HepG2 (cell line): ENCODE data around the gene TPGS1. TPM values are rescaled to one million over a fixed set of nuclear protein-coding genes. Genes with fewer than 3 reads are reported as not detected.

ENCODE experiments used
- ATAC-seq: fragments of 200-7000 bp; cut with Tn5 transposase; 3 replicates; pipeline ENCODE4 v1.9.1; 2020; ENCODE audit warnings: mild to moderate bottlenecking, moderate library complexity
- BruUV-seq: library from RNA; stranded (reverse); fragments of 400-500 nt; replicated peaks from 2 replicates; lab custom pipeline; 2021; lab: Mats Ljungman, UMichigan
- CTCF ChIA-PET: fragments of 300-600 bp; formaldehyde crosslinking; extraction: SDS; loops from one replicate; lab custom pipeline; 2021; ENCODE audit warnings: low total read pairs, inconsistent platforms, low intra/inter-chr PET ratio; lab: Yijun Ruan, JAX
- POLR2A ChIA-PET: fragments of 350-600 bp; sonication (Branson Sonifier 250); formaldehyde crosslinking; loops from one replicate; lab custom pipeline; 2020; ENCODE audit warnings: antibody characterized with exemption, inconsistent platforms; lab: Yijun Ruan, JAX
- DNase-seq: peaks from one replicate; pipeline ENCODE4 v3.0.0-alpha.2; 2015; ENCODE audit warnings: low spot score
- FAIRE-seq: peaks from 3 replicates; lab custom pipeline; 2011; peaks lifted over from hg19 to GRCh38; lab: Jason Lieb, UNC
- H2AFZ ChIP-seq: one replicate; pipeline ENCODE4 v1.6.1; 2011; ENCODE audit warnings: low read length, inconsistent platforms
- H3K27ac ChIP-seq: fragments of 300-600 bp; 3 replicates; pipeline ENCODE4 v1.8.0; 2011; ENCODE audit warnings: mixed run types, mild to moderate bottlenecking, mixed read lengths, low read length, inconsistent platforms; ENCODE audit not compliant: insufficient read depth; ENCODE audit errors: extremely low read length
- H3K27me3 ChIP-seq, 2 experiments: fragments of 200-600 bp in 1 of 2; 2 replicates in 1 of 2; 3 replicates in 1 of 2; pipeline versions ENCODE4 v1.6.0 to v1.8.0; 2011; ENCODE audit warnings: low read length in 2 of 2, mild to moderate bottlenecking in 2 of 2, moderate library complexity in 2 of 2, inconsistent platforms in 1 of 2; ENCODE audit not compliant: insufficient read depth in 2 of 2, control insufficient read depth in 1 of 2
- H3K36me3 ChIP-seq, 2 experiments: fragments of 200-600 bp in 1 of 2; replicated peaks in 1 of 2; 2 replicates in 1 of 2; 3 replicates in 1 of 2; pipeline versions ENCODE4 v1.5.1 to v1.8.0; 2011; ENCODE audit warnings: low read length in 2 of 2, inconsistent platforms in 1 of 2; ENCODE audit not compliant: insufficient read depth in 2 of 2, control insufficient read depth in 1 of 2
- H3K4me1 ChIP-seq: 2 replicates; pipeline ENCODE4 v1.5.1; 2012; ENCODE audit warnings: low read length, inconsistent platforms; ENCODE audit not compliant: insufficient read depth
- H3K4me2 ChIP-seq: 2 replicates; pipeline ENCODE4 v1.6.0; 2011; ENCODE audit warnings: low read depth, low read length, inconsistent platforms
- H3K4me3 ChIP-seq, 3 experiments: fragments of 200-600 bp in 1 of 3; sonication (generic), shearing (Covaris generic) in 1 of 3; replicated peaks in 1 of 3; 2 replicates each; pipeline ENCODE4 v1.5.1; 2011 to 2016; ENCODE audit warnings: low read length in 3 of 3, inconsistent platforms in 2 of 3, low read depth in 2 of 3, mild to moderate bottlenecking in 2 of 3, control low read depth in 1 of 3, mixed read lengths in 1 of 3; ENCODE audit not compliant: insufficient read depth in 1 of 3
- H3K79me2 ChIP-seq: one replicate; pipeline ENCODE4 v1.6.1; 2011; ENCODE audit warnings: low read length, inconsistent platforms; ENCODE audit not compliant: insufficient read depth
- H3K9ac ChIP-seq: 2 replicates; pipeline ENCODE4 v1.6.0; 2011; ENCODE audit warnings: mild to moderate bottlenecking, low read depth, low read length, inconsistent platforms; ENCODE audit not compliant: insufficient read depth
- H3K9me3 ChIP-seq: 2 replicates; pipeline ENCODE4 v1.5.1; 2012; ENCODE audit warnings: mild to moderate bottlenecking, low read length
- H4K20me1 ChIP-seq: 2 replicates; pipeline ENCODE4 v1.6.0; 2011; ENCODE audit warnings: inconsistent platforms, mild to moderate bottlenecking, low read length, moderate library complexity; ENCODE audit not compliant: insufficient read depth
- ATF1 ChIP-seq: IDR thresholded peaks from 2 replicates; pipeline ENCODE4 v1.6.1; 2016; ENCODE audit warnings: mild to moderate bottlenecking, control low read depth
- ETV5 ChIP-seq: IDR thresholded peaks from 2 replicates; pipeline ENCODE4 v1.6.1; 2018; ENCODE audit warnings: missing biosample characterization, missing genetic modification reagents, inconsistent platforms, borderline replicate concordance
- PRPF4 ChIP-seq: fragments of 200-400 bp; formaldehyde crosslinking; IDR thresholded peaks from 2 replicates; pipeline ENCODE4 v1.6.1; 2016; ENCODE audit warnings: low read length, low read depth; ENCODE audit not compliant: poor library complexity, severe bottlenecking
- WGBS: methylation state at CpG from one replicate; pipeline ENCODE4 v1.1.6; 2017; ENCODE audit warnings: low lambda C conversion rate; 5-methylcytosine and 5-hydroxymethylcytosine counted together
- in situ Hi-C: cut with HindIII; loops from 2 replicates; pipeline ENCODE4 v1.10.0; 2017; ENCODE audit warnings: low pct_unique_long_range_greater_than_20kb; ENCODE audit not compliant: extremely low pct_ligation_motif_present
- intact Hi-C: fragments of 100-400 bp; cut with micrococcal nuclease; formaldehyde crosslinking; loops from one replicate; pipeline ENCODE4 v1.10.0; 2022; ENCODE audit not compliant: unreplicated experiment
- polyA plus RNA-seq, 8 experiments: library from polyadenylated mRNA; depleted of rRNA in 3 of 8; stranded (reverse) in 7 of 8; unstranded in 1 of 8; fragments of >200 nt; fragmentation: Illumina TruSeq in 4 of 8; extraction: Trizol in 4 of 8; gene quantifications; 2 replicates each; pipeline versions ENCODE4 v1.2.1 to v1.2.3, GENCODE V29; 2011 to 2016; ENCODE audit warnings: low read depth in 4 of 8, missing spikeins in 1 of 8, mixed read lengths in 1 of 8; ENCODE audit not compliant: insufficient read depth in 1 of 8
- total RNA-seq, 5 experiments: library from RNA; depleted of rRNA; stranded (reverse); fragments of >200 nt; fragmentation: Illumina TruSeq; extraction: Trizol; gene quantifications; 2 replicates each; pipeline ENCODE4 v1.2.3, GENCODE V29; 2016; ENCODE audit warnings: low read depth in 1 of 5
- TF ChIP-seq, protein P1 (sequence below): sonication (generic); formaldehyde crosslinking; IDR thresholded peaks from 2 replicates; pipeline ENCODE4 v1.9.0; 2021; ENCODE audit warnings: mild to moderate bottlenecking, missing genetic modification reagents

The TPGS1 gene
- total and polyA plus RNA-seq, 2 of the 13 experiments (the other 11 are each of a cell fraction or from before 2014, with no cell fraction given), result 1.1 to 6.2 TPM

DNA sequence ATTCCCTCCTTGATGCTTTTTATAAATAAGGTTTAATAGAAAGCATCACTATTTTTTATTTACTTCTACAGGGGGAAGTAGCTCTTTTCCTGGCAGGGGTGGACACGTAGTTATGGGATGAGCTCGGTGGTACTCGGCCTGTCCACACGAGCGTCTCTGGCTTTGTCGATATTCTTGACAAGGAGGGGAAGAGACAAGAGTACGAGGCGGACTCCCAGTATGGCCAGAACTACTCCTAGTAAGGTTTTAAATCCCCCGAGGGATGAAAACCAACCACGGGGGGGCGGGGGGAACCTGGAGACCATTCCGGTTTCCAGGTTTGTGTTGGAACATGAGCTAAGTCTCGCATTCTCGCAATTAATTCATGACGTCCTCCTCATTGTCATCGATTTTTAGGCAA lies 59.5 kb downstream of the TPGS1 start:
- H3K9me3 ChIP-seq, result no peaks in the 10 kb centered on the region
- H3K4me2 ChIP-seq, result peak overlapping the region; percentile 36
- no peaks in the 10 kb centered on the region for H4K20me1 ChIP-seq
- CTCF ChIA-PET, result no interaction called here
- WGBS, result 84% methylated on average over 16 of the region's 16 CpGs
- BruUV-seq, result no TSS peak
- intact Hi-C loops (loop anchor here (1.0 kb wide), 1 partner anchor 11 kb away; no protein-coding TSS in a partner anchor), in situ Hi-C loops (no loop called here)
- H3K36me3 ChIP-seq, result no peaks in the 10 kb centered on the region
- peaks cover 27% of the 10 kb centered on the region for H3K4me1 ChIP-seq
- no peak for FAIRE-seq
- no peaks in the 10 kb centered on the region; a peak in 1 of 5 replicates for H3K27me3 ChIP-seq
- peaks cover 3% of the 10 kb centered on the region for H3K79me2 ChIP-seq
- TF ChIP-seq, protein P1, sequence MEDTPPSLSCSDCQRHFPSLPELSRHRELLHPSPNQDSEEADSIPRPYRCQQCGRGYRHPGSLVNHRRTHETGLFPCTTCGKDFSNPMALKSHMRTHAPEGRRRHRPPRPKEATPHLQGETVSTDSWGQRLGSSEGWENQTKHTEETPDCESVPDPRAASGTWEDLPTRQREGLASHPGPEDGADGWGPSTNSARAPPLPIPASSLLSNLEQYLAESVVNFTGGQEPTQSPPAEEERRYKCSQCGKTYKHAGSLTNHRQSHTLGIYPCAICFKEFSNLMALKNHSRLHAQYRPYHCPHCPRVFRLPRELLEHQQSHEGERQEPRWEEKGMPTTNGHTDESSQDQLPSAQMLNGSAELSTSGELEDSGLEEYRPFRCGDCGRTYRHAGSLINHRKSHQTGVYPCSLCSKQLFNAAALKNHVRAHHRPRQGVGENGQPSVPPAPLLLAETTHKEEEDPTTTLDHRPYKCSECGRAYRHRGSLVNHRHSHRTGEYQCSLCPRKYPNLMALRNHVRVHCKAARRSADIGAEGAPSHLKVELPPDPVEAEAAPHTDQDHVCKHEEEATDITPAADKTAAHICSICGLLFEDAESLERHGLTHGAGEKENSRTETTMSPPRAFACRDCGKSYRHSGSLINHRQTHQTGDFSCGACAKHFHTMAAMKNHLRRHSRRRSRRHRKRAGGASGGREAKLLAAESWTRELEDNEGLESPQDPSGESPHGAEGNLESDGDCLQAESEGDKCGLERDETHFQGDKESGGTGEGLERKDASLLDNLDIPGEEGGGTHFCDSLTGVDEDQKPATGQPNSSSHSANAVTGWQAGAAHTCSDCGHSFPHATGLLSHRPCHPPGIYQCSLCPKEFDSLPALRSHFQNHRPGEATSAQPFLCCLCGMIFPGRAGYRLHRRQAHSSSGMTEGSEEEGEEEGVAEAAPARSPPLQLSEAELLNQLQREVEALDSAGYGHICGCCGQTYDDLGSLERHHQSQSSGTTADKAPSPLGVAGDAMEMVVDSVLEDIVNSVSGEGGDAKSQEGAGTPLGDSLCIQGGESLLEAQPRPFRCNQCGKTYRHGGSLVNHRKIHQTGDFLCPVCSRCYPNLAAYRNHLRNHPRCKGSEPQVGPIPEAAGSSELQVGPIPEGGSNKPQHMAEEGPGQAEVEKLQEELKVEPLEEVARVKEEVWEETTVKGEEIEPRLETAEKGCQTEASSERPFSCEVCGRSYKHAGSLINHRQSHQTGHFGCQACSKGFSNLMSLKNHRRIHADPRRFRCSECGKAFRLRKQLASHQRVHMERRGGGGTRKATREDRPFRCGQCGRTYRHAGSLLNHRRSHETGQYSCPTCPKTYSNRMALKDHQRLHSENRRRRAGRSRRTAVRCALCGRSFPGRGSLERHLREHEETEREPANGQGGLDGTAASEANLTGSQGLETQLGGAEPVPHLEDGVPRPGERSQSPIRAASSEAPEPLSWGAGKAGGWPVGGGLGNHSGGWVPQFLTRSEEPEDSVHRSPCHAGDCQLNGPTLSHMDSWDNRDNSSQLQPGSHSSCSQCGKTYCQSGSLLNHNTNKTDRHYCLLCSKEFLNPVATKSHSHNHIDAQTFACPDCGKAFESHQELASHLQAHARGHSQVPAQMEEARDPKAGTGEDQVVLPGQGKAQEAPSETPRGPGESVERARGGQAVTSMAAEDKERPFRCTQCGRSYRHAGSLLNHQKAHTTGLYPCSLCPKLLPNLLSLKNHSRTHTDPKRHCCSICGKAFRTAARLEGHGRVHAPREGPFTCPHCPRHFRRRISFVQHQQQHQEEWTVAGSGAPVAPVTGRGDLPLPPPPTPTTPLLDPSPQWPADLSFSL (CRISPR knock-in tag), result no peak
- no peak for TF ChIP-seq ATF1 (CRISPR knock-in tag)
- peak; percentile 4 for TF ChIP-seq PRPF4
- no peak for TF ChIP-seq ETV5 (CRISPR knock-in tag)
- TF ChIP-seq, all 625 proteins: peak for 1
- 0 out of 6 replicates have a peak overlapping the region, but pooled peaks of 1 of the 3 experiments have one; percentile 5 for H3K4me3 ChIP-seq
- POLR2A ChIA-PET, result interaction anchor here (0.8 to 1.6 kb wide), 3 partner anchors 10 to 67 kb away, joined by 3 to 16 read pairs (median 4); partner anchors contain the start of gene POLRMT
- no peak overlapping the region for H3K9ac ChIP-seq
- ATAC-seq, result no peak
- no peak overlapping the region for H2AFZ ChIP-seq
- peak overlapping the region; percentile 53 for H3K27ac ChIP-seq
- no peak for DNase-seq
